Measurements from ENCODE around the gene GOLGA6L10. TPM values are rescaled to one million over a fixed set of nuclear protein-coding genes. Genes with fewer than 3 reads are reported as not detected.
"Not testable (repeated sequence)": the region's sequence is repeated elsewhere in the genome, so short reads cannot be mapped to it uniquely, and the experiment has no call there.

Gene GOLGA6L10
- polyA plus RNA-seq, 1 of the 3 experiments (the other 2 are of a cell fraction) = 0.10 TPM

- POLR2A ChIA-PET = no interaction called here
- Histone ChIP-seq H3K4me3 (ENCODE audit: low read depth in 2 of 2, low read length in 1 of 2) (no peak overlapping the region), H3K4me1 (ENCODE audit: control insufficient read depth in 1 of 2, insufficient read depth in 2 of 2, low read depth in 1 of 2, low read length in 1 of 2) (no peaks in the 10 kb centered on the region), H3K9ac (no peak overlapping the region), H4K20me1 (ENCODE audit: insufficient read depth) (no peaks in the 10 kb centered on the region), H3K27ac (ENCODE audit: low read depth in 2 of 2, low read length in 1 of 2) (no peak overlapping the region), H3K27me3 (ENCODE audit: insufficient read depth) (no peaks in the 10 kb centered on the region), H3K9me2 (no peaks in the 10 kb centered on the region), H3K79me2 (ENCODE audit: insufficient read depth) (peaks cover 4% of the 10 kb centered on the region; the same call in 1 of the 2 replicates), H3K4me2 (no peak overlapping the region), H3K9me3 (no peaks in the 10 kb centered on the region), H3K36me3 (replicated peaks in 1 of 2; ENCODE audit: control insufficient read depth in 1 of 2, insufficient read depth in 2 of 2, low read length in 1 of 2) (no peaks in the 10 kb centered on the region), H3F3A (replicated peaks; ENCODE audit: insufficient read depth) (no peaks in the 10 kb centered on the region), H2AFZ (ENCODE audit: low read depth) (no peak overlapping the region)
- TF ChIP-seq ZBTB33 (IDR thresholded peaks at IDR 0.05; ENCODE audit: borderline replicate concordance, low read depth) (no peak), ELF1 (IDR thresholded peaks at IDR 0.05) (no peak), IRF3 (IDR thresholded peaks at IDR 0.05; ENCODE audit: low read depth, low read length) (no peak), EZH2phosphoT487 (IDR thresholded peaks at IDR 0.05; ENCODE audit: borderline replicate concordance, low read depth) (no peak), GABPA (IDR thresholded peaks at IDR 0.05; ENCODE audit: low read depth) (no peak), PBX3 (IDR thresholded peaks at IDR 0.05) (no peak), SIN3A (IDR thresholded peaks at IDR 0.05; ENCODE audit: borderline replicate concordance, low read depth, low read length) (no peak), NRF1 (IDR thresholded peaks at IDR 0.05; ENCODE audit: low read depth, low read length) (no peak), TAF1 (IDR thresholded peaks at IDR 0.05; ENCODE audit: borderline replicate concordance, low read depth, low read length) (no peak), RAD21 (IDR thresholded peaks at IDR 0.05; ENCODE audit: low read length) (no peak), FOSL2 (IDR thresholded peaks at IDR 0.05; ENCODE audit: borderline replicate concordance, low read depth) (no peak), FOXJ3 (CRISPR knock-in tag; IDR thresholded peaks at IDR 0.05) (no peak), NFIC (IDR thresholded peaks at IDR 0.05; ENCODE audit: borderline replicate concordance) (no peak), EP300 (IDR thresholded peaks at IDR 0.05; ENCODE audit: borderline replicate concordance in 1 of 2, low read depth in 1 of 2, low read length in 1 of 2) (no peak)
- TF ChIP-seq, protein P1, sequence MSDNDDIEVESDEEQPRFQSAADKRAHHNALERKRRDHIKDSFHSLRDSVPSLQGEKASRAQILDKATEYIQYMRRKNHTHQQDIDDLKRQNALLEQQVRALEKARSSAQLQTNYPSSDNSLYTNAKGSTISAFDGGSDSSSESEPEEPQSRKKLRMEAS (IDR thresholded peaks at IDR 0.05; ENCODE audit: low read depth) = no peak
- TF ChIP-seq, protein P2, sequence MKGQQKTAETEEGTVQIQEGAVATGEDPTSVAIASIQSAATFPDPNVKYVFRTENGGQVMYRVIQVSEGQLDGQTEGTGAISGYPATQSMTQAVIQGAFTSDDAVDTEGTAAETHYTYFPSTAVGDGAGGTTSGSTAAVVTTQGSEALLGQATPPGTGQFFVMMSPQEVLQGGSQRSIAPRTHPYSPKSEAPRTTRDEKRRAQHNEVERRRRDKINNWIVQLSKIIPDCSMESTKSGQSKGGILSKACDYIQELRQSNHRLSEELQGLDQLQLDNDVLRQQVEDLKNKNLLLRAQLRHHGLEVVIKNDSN (IDR thresholded peaks at IDR 0.05; ENCODE audit: borderline replicate concordance, low read depth) = no peak
- CTCF ChIA-PET = no interaction called here
- DNase-seq = no peak
- 95% methylated on average over 4 of the region's 4 CpGs for WGBS (ENCODE audit: low lambda C conversion rate)
Observed at GRCh38 chr15:82393671-82394070, 44.4 kb upstream of the GOLGA6L10 start.

DNA sequence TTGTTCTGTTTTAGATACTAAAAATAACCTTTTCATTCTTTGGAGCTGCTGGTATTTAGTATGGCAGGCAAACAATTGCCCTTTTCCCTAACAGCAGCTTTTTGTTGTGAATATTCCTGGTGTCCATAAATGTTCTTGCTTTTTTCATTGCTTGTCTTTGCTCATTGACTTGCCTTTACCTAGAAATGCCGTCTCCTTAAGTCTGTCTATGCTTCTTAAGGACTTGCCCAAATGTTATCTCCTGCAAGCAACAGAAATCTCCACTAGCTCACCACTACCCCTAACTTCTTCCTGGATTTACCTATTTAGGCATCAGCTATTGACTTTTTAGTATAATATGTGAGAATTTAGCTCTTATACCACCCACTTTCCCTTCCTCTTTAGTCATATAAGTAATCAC lies 42.8 kb upstream of the GOLGA6L10 start:
- not testable (repeated sequence) for H3K4me3 ChIP-seq (ENCODE audit: low read depth in 2 of 2, low read length in 1 of 2)

DNA sequence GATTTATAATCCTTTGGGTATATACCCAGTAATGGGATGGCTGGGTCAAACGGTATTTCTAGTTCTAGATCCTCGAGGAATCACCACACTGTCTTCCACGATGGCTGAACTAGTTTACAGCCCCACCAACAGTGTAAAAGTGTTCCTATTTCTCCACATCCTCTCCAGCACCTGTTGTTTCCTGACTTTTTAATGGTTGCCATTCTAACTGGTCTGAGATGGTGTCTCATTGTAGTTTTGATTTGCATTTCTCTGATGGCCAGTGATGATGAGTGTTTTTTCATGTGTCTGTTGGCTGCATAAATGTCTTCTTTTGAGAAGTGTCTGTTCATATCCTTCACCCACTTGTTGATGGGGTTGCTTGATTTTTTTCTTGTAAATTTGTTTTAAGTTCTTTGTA lies 40.9 kb upstream of the GOLGA6L10 start:
- DNase-seq, POLR2A ChIA-PET: not testable (repeated sequence)
- 91% methylated on average over 3 of the region's 3 CpGs for WGBS (ENCODE audit: low lambda C conversion rate)

More for the DNA sequence above, 42.8 kb upstream of the GOLGA6L10 start:
- H3K9me2 ChIP-seq; H3K36me3 ChIP-seq (replicated peaks in 1 of 2; ENCODE audit: control insufficient read depth in 1 of 2, insufficient read depth in 2 of 2, low read length in 1 of 2); CTCF ChIA-PET; H3K4me2 ChIP-seq; H3K79me2 ChIP-seq (ENCODE audit: insufficient read depth); H3K27me3 ChIP-seq (ENCODE audit: insufficient read depth); POLR2A ChIA-PET; DNase-seq; H4K20me1 ChIP-seq (ENCODE audit: insufficient read depth); H3K9ac ChIP-seq; H3K27ac ChIP-seq (ENCODE audit: low read depth in 2 of 2, low read length in 1 of 2); H3K9me3 ChIP-seq; H3K4me1 ChIP-seq (ENCODE audit: control insufficient read depth in 1 of 2, insufficient read depth in 2 of 2, low read depth in 1 of 2, low read length in 1 of 2); H2AFZ ChIP-seq (ENCODE audit: low read depth); H3F3A ChIP-seq (replicated peaks; ENCODE audit: insufficient read depth): not testable (repeated sequence)
- WGBS (ENCODE audit: low lambda C conversion rate) = 83% methylated on average over 1 of the region's 1 CpG

More for the DNA sequence above, 40.9 kb upstream of the GOLGA6L10 start:
- H3K9me3 ChIP-seq; H3K4me2 ChIP-seq; CTCF ChIA-PET; H3K27me3 ChIP-seq (ENCODE audit: insufficient read depth); H3K9me2 ChIP-seq; H3F3A ChIP-seq (replicated peaks; ENCODE audit: insufficient read depth); H2AFZ ChIP-seq (ENCODE audit: low read depth); H4K20me1 ChIP-seq (ENCODE audit: insufficient read depth); H3K27ac ChIP-seq (ENCODE audit: low read depth in 2 of 2, low read length in 1 of 2); H3K4me3 ChIP-seq (ENCODE audit: low read depth in 2 of 2, low read length in 1 of 2); H3K79me2 ChIP-seq (ENCODE audit: insufficient read depth); H3K4me1 ChIP-seq (ENCODE audit: control insufficient read depth in 1 of 2, insufficient read depth in 2 of 2, low read depth in 1 of 2, low read length in 1 of 2); H3K36me3 ChIP-seq (replicated peaks in 1 of 2; ENCODE audit: control insufficient read depth in 1 of 2, insufficient read depth in 2 of 2, low read length in 1 of 2); H3K9ac ChIP-seq: not testable (repeated sequence)

Data from SK-N-SH (cell line).